ENCODE data around the gene COA4. TPM values are rescaled to one million over a fixed set of nuclear protein-coding genes. Genes with fewer than 3 reads are reported as not detected.

The COA4 gene
- total RNA-seq, 2 donors from 2014 or later = 34.5 to 68.2 TPM

DNA sequence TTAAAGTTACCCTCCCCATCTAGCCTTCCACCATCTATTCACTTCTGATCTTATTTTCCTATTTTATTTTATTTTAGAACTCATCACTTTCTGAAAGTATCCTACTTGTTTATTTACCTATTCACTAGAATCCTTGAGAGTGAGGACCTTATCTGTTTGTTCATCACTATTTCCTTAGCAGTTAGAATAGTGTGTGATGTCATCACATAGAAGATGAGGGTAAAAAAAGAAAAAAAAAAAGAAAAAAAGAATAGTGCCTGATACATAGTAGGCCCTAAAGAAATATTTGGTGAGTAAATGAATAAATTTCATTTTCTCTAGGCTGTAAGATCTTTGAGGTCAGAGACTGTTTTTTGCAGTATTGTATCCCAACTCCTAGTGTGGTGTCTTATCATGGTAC lies 36.8 kb upstream of the COA4 start:
- no peak overlapping the region for H3K4me3 ChIP-seq
- TF ChIP-seq, protein P1, sequence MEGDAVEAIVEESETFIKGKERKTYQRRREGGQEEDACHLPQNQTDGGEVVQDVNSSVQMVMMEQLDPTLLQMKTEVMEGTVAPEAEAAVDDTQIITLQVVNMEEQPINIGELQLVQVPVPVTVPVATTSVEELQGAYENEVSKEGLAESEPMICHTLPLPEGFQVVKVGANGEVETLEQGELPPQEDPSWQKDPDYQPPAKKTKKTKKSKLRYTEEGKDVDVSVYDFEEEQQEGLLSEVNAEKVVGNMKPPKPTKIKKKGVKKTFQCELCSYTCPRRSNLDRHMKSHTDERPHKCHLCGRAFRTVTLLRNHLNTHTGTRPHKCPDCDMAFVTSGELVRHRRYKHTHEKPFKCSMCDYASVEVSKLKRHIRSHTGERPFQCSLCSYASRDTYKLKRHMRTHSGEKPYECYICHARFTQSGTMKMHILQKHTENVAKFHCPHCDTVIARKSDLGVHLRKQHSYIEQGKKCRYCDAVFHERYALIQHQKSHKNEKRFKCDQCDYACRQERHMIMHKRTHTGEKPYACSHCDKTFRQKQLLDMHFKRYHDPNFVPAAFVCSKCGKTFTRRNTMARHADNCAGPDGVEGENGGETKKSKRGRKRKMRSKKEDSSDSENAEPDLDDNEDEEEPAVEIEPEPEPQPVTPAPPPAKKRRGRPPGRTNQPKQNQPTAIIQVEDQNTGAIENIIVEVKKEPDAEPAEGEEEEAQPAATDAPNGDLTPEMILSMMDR (IDR thresholded peaks at IDR 0.05) = no peak
- TF ChIP-seq POLR2A (IDR thresholded peaks at IDR 0.05) = no peak
- DNase-seq = no peak
- H3K27me3 ChIP-seq = no peaks in the 10 kb centered on the region
- no peak overlapping the region for H3K27ac ChIP-seq
- intact Hi-C loops (cut with DNase I) = no loop called here
- H3K4me1 ChIP-seq = peaks cover 22% of the 10 kb centered on the region
- H3K36me3 ChIP-seq (replicated peaks in 1 of 2; ENCODE audit: insufficient read depth in 1 of 2, low read depth in 2 of 2) = peaks cover 5 to 6% of the 10 kb centered on the region in 2 donors
- no peak for ATAC-seq
- no peaks in the 10 kb centered on the region for H3K9me3 ChIP-seq

DNA sequence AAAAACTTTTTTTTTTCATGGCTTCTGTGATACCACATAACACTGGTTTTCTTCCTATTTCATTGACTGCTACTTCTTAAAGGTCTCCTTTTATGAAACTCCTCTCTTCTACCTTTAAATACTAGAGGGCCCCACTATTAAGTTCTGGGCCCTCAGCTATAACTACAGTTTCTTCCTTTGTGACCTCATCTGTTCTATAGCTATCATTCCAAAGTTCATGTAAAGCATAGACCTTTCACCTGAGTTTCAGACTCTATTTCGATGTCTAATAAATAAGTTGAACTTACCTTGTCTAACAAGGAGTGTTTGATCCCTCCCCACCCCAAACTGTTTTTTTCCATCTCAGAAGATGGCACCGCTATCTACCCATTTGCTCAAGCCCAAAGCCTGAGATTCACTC lies 35.4 kb upstream of the COA4 start:
- no peak for ATAC-seq
- no peak for TF ChIP-seq POLR2A (IDR thresholded peaks at IDR 0.05)
- TF ChIP-seq, protein P1 (IDR thresholded peaks at IDR 0.05) = no peak
- H3K9me3 ChIP-seq = no peaks in the 10 kb centered on the region
- H3K27ac ChIP-seq = no peak overlapping the region
- no peak for DNase-seq
- no peaks in the 10 kb centered on the region for H3K27me3 ChIP-seq
- H3K4me1 ChIP-seq = peaks cover 22% of the 10 kb centered on the region
- intact Hi-C loops (cut with DNase I) = no loop called here
- WGBS, 2 donors = 94 to 100% methylated on average over 2 of the region's 2 CpGs
- H3K36me3 ChIP-seq (replicated peaks in 1 of 2; ENCODE audit: insufficient read depth in 1 of 2, low read depth in 2 of 2) = peaks cover 5 to 6% of the 10 kb centered on the region in 2 donors
- no peak overlapping the region for H3K4me3 ChIP-seq

DNA sequence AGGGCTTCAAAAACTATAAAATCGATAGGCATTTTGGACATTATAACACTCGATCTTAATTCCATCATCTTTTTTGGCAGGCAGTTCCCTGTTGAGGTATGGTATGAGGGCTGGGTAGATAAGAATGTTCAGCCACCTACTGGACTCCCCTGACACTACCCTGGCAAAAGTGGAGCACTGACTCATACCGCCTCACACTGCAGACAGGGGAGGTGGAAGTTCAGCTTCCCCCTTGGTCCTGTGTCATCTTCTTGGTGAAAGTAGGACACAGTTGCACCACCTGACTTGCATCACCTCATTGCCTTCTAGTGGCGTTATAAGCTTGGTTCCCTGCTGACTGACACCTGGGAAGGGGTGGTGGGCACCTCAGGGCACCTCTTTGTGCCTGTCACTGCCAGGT lies 30.5 kb upstream of the COA4 start:
- Histone ChIP-seq H3K27me3 (no peaks in the 10 kb centered on the region), H3K4me1 (no peaks in the 10 kb centered on the region), H3K9me3 (no peaks in the 10 kb centered on the region), H3K36me3 (replicated peaks in 1 of 2; ENCODE audit: insufficient read depth in 1 of 2, low read depth in 2 of 2) (peaks cover 5 to 6% of the 10 kb centered on the region in 2 donors), H3K27ac (no peak overlapping the region), H3K4me3 (no peak overlapping the region)
- DNase-seq = no peak
- ATAC-seq = no peak
- TF ChIP-seq, protein P1 (IDR thresholded peaks at IDR 0.05) = no peak
- no peak for TF ChIP-seq POLR2A (IDR thresholded peaks at IDR 0.05)
- intact Hi-C loops (cut with DNase I) = no loop called here
- 73 to 77% methylated on average over 4 of the region's 4 CpGs for WGBS, 2 donors

DNA sequence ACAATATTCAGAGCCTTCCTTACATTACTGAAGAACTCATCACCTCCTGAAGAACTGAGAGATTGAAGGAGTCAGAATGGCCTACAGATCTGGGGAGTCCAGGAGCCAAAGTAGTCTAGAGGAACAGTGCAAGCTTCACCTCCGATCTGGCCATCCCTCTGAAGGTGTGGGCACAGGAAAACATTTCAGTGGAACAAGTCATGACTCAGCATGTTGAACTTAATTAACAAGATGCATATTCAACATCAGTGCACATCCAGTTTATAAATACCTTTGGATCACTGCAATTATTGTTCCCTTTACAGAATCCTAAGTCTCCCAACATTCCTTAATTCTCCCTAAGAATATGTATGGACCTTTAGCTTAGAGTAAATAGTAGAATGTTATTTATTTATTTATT lies 25.7 kb upstream of the COA4 start:
- intact Hi-C loops (cut with DNase I) = no loop called here
- Histone ChIP-seq H3K27me3 (no peaks in the 10 kb centered on the region), H3K4me3 (no peak overlapping the region), H3K4me1 (no peaks in the 10 kb centered on the region), H3K36me3 (replicated peaks in 1 of 2; ENCODE audit: insufficient read depth in 1 of 2, low read depth in 2 of 2) (peaks cover 4 to 10% of the 10 kb centered on the region in 2 donors), H3K9me3 (no peaks in the 10 kb centered on the region), H3K27ac (no peak overlapping the region)
- WGBS, 2 donors = 94% methylated on average over 1 of the region's 1 CpG; no CpG with 5 or more reads in 1 of the 2 donors
- ATAC-seq = no peak
- no peak for DNase-seq
- TF ChIP-seq, protein P1 (IDR thresholded peaks at IDR 0.05) = no peak
- no peak for TF ChIP-seq POLR2A (IDR thresholded peaks at IDR 0.05)

DNA sequence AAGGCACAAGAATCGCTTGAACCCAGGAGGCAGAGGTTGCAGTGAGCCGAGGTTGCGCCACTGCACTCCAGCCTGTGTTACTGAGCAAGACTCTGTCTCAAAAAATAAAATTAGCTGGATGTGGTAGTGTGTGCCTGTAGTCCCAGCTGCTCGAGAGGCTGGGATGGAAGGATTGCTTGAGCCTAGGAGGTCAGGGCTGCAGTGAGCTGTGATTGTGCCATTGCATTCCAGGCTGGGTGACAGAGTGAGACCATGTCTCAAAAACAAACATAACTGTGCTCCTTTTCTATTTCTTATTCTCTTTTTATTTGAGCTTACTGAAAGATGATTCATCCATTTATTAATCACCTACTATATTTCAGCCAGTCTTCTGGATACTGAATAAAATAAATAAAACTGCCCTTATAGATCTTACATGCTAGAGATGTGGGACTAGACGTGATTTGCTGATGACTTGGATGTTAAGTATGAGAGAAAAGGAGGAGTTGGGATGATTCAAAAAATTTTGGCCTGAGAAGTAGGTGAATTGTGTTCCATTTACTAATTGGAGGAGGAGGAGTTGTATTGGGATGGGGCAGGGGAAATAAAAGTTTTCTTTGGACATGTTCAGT lies 18.2 kb upstream of the COA4 start:
- H3K27ac ChIP-seq = no peak overlapping the region
- ATAC-seq (no peak), DNase-seq (no peak)
- no peaks in the 10 kb centered on the region for H3K9me3 ChIP-seq
- H3K27me3 ChIP-seq = no peaks in the 10 kb centered on the region
- no peaks in the 10 kb centered on the region for H3K4me1 ChIP-seq
- WGBS, 2 donors = 96 to 97% methylated on average over 5 of the region's 5 CpGs
- H3K36me3 ChIP-seq (replicated peaks in 1 of 2; ENCODE audit: insufficient read depth in 1 of 2, low read depth in 2 of 2) = peaks cover under 1 to 16% of the 10 kb centered on the region in 2 donors
- H3K4me3 ChIP-seq = no peak overlapping the region
- intact Hi-C loops (cut with DNase I) = no loop called here
- no peak for TF ChIP-seq POLR2A (IDR thresholded peaks at IDR 0.05)
- TF ChIP-seq, protein P1 (IDR thresholded peaks at IDR 0.05) = no peak

Data from body of pancreas (tissue), 4 donors.